GM18505 (cell line): ENCODE measurements around the gene MPPED2.
A peak's percentile ranks its signal among the peaks of the same experiment; 100 is the strongest.

Source experiments
- ATAC-seq: cut with Tn5 transposase; IDR thresholded peaks from one replicate; pipeline ENCODE4 v1.9.1; 2021; ENCODE audit not compliant: unreplicated experiment
- POLR2A ChIP-seq: IDR thresholded peaks from 4 replicates; pipeline ENCODE4 v1.6.1; 2011; ENCODE audit warnings: borderline replicate concordance; ENCODE audit not compliant: insufficient read depth, insufficient read length; ENCODE audit errors: extremely low read depth

Gene MPPED2, protein sequence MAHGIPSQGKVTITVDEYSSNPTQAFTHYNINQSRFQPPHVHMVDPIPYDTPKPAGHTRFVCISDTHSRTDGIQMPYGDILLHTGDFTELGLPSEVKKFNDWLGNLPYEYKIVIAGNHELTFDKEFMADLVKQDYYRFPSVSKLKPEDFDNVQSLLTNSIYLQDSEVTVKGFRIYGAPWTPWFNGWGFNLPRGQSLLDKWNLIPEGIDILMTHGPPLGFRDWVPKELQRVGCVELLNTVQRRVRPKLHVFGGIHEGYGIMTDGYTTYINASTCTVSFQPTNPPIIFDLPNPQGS

DNA sequence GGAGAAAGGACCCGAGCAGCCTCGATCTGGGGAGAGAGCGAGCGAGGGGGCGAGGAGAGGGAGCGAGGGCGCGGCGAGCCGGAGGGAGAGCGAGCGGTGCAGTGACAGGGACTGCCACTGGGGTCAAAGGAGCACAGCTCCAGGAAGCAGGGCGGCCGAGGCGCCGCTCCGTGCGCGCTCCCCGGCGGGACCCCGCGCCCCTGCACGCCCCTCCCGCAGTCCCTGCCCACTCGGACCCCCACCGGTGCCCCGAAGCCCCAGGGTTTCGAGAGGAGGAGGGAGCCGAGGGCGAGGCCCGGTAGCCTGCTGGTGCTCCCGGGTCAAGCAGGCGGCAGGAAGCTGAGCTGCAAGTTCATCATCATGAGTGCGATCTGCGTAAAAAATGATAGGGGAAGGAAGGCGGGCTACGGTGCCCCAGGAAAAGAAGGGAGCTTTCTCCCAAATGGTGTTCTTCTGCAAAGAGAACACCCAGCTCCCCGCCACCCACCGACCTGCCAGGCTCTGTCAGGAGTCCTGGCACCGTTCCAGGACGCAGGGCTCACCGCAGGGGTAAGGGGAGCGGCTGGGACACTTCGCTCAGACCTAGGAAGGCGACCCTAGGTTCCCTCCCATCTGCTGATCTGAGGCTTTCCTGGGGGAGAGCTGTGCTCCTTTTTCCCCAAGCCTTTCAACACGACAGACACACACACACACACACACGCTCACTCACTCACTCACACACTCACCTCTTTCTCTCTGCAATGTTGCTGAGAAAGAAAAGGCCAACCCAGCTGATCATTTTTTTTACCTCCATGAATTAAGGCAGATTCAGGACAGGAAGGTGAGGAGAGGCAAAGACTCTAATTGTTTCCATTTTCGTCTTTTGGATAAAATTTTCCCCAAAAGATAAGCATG, at the start of gene MPPED2:
TSS of gene MPPED2 (minus strand) at position 103 of the 894 bp plus-strand sequence. CDS start 5,980 bp downstream, outside the sequence.
- peak; percentile 96 for ATAC-seq
- TF ChIP-seq POLR2A, result no peak

DNA sequence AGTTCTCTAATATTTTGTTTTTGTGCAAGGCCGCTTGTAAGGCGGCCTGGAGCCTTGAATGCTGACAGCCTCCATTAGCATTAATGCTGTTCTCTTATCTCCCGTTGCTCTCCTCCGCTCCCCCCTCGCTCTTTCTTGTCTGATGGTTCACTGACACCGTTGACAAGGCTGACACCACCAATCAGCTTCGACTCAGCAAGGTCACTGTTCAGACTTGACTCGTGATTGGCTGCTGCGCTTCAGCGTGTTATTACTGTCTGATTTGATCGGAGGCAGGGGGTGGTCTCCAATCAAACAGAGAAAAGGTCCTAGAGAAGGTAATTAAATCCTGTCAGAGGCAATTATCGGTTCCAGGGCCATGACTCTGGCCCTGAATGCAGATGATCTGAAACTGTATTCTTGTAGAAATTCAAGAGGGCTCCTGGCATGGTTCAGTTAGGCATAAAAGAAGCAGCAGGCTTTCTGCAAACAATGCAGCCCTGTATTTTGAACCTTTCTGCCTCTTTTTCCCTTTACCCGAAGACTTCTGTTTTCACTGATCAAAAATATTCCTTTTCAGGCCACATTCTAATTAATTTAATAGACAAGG, 49.3 kb upstream of the MPPED2 start:
- no peak for ATAC-seq
- no peak for TF ChIP-seq POLR2A

DNA sequence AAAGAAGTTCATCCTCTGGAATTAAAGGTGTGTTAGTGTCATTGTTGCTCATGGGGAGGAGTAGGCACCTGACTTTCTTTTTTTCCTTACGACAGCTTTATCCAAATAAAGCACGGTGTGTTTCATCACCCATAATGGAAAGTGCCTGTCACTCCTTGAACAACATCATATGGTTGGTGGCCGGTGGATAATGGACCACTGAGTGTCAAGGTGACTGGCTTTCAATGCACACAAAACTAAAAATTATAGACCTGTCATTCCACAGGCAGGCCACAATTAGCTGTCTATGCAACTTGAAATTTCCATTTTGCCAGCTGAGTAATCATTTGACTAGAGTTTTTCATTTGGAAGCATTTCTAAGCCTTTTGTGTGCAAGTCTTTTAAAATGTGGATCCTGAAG, 45.0 kb upstream of the MPPED2 start:
- ATAC-seq, result no peak
- no peak for TF ChIP-seq POLR2A

DNA sequence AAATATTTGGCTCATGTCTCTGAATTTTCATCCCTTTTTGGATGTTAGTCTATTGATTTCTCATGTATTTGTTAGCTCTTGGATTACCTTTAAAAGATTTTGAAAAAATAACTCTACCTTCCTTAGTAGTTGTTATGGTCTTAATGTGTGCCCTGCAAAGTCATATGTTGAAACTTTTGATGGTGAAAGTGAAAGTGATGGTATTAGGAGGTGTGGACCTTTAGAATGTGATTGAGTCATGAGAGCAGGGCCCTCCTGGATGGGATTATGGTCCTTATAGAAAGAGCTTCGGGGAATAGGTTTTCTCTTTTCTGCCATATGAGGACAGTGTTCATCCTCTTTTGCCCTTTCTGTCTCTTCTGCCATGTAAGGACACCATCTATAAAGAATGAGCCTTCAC, 33.6 kb upstream of the MPPED2 start:
- TF ChIP-seq POLR2A, result no peak
- ATAC-seq, result no peak

DNA sequence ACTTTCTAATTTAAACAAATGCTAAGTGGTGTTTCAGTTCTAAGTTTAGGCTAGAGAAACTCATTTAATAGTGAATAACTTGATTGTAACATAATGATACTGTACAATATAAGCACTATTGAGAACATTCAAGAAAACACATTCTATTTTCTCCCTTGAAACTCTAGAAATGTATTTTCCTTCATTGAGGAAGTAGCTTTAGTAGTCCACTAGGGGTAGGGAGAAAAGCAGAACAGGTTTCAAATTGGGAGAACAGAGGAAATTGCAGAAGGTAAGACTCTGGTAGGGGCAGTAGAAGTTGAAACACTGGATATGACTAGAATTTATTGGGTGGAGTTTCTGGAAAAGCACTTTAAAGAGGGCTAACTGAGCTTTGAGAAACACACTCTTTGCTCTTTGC, 31.6 kb upstream of the MPPED2 start:
- ATAC-seq, result no peak
- TF ChIP-seq POLR2A, result no peak

DNA sequence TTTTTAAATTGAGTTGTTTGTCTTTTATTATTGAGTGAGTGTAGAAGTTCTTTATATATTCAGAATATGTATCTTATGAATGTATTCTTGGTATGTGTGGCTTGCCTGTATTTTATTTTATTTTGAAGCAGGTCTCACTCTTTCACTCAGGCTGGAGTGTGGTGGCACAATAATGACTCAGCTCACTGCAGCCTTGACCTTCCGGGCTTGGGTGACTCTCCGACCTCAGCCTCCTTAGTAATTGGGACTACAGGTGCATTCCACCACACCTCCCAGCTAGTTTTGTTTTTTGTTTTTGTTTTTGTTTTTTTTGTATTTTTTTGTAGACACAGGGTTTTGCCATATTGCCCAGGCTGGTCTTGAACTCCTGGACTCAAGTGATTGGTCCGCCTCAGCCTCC, 24.5 kb upstream of the MPPED2 start:
- no peak for TF ChIP-seq POLR2A
- ATAC-seq, result no peak

DNA sequence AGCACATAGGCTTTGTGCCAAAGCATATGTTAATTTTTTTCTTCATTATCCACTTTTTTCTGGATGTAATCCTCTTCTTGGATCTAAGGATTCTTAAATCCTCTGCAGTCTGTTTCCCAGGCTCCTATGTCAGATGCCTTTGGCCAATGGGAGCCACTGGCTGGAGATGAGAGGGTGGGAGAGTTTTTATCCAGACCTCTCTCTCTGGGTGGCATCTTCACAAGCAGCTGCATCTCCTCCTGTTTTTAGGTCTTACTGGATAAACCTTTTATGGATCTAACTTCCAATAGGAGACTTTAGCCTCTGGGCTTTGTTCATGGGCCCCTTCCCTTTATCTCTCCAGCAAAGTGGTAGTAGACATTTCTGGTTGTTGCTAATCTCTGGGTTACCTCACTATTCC, 22.4 kb upstream of the MPPED2 start:
- TF ChIP-seq POLR2A, result no peak
- no peak for ATAC-seq

DNA sequence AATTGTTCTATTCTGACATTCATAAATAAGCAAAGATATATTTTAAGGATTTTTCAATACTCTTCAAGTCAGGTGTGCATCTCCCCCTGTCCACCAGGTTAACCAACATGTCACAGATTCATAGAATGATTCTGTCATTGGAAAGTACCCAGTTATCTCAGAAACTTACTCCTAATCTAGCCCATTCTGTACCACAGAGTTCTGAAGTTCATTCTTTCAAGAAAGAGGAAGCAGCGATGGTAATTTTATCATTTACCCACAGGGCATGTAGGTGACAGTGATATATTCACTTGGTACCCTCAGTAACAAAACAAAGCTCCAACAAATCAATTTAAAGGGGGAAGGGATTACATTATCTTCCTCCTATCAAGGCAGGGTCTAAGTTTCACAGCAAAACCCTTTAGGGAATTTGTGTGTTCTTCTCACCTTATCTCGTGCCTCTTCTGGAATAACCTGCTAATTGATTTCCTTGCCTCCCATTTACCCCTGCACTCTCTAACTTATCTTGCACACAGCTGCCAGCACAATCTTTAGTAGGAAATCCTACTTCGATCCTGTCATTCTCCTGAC, 19.0 kb upstream of the MPPED2 start:
- ATAC-seq, result no peak
- TF ChIP-seq POLR2A, result no peak

DNA sequence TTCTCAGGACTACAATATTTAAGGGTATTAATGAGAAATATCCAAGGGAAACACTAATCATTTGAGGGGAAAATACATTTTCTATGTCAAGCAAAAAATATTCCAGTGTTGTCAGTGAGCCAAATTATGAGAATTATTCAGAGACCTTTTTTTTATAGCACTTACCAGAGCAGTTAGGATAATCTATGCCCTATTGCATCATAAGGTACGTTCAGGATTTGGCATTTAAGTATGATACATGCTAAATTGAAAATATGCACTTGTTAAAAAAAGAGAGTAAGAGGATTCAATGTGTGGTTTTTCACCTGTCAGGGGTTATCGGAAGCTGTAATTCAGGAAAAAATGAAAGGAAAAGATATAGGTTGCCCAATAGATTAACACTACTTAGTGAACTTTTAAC, 17.2 kb upstream of the MPPED2 start:
- TF ChIP-seq POLR2A, result no peak
- ATAC-seq, result no peak

DNA sequence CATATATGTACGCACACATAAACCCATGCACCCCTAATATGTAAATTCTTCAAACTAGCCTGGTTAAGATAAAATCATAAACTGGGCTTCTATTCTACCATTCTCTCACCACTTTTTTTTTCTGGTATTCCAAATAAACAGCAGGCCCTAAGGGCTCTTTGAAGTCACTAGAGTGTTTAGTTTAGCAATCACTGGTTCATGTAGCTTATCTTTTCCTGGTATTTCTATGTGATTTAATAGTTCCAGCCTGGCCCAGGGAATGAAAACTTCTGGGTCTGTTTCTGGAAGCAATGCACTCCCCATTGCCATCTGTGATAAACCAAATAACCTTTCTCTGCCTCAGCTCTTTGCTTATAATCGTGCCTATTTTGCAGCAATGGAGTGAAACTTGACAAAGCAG, 10.7 kb upstream of the MPPED2 start:
- no peak for TF ChIP-seq POLR2A
- no peak for ATAC-seq

DNA sequence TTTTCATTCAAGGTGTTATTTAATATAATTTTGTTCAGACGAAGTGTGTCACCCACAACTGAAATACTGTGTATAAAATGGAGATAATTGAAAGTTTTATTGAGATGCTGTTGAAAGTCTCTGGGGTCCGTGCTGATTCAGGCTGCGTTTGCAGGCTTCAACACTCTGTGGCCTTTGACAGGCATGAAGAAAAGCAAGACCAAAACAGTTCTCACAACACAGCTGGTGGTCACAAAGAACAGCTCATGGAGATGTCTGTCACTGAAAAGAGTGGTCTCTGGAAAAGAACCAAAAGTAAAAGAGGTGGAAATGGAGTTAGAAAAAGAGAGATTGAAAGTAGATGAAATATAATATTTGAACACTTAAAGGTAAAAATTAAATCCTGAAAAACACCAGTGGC, 9.8 kb upstream of the MPPED2 start:
- no peak for ATAC-seq
- TF ChIP-seq POLR2A, result no peak

DNA sequence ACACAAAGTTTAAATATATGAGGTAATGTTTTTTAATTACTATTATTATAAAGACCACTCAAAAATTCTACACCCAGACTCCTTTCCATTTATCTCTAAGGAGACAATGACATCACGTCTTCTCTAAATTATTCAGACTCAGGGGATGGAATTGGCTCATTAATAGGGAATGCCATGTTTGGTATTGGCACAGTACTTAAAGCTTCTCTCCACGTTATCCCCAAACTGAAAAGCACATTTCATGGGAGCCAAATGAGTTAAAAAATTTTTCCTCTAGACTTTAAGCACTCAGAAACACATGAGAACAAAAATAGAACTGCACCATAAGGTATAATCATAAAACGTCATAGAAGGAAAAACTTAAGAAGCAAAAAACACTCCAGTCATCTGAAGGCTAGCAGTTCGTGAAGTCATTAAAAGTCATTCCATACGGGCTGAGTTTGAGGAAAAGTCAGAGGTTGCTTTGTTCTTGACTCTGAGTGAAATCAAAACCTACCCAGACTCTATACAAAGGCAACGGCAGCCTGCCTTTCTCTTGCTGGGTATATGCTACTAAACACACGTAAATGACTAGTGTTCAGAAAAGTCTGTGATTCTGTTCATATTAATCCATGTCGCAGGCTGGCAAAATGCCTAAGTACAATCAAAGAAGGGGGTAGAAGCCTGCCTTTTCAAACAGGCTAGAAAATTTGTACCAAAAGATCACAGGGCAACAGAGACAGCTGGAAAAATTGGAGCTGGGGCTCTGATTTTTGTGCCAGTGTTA, 8.7 kb upstream of the MPPED2 start:
- no peak for TF ChIP-seq POLR2A
- ATAC-seq, result no peak

DNA sequence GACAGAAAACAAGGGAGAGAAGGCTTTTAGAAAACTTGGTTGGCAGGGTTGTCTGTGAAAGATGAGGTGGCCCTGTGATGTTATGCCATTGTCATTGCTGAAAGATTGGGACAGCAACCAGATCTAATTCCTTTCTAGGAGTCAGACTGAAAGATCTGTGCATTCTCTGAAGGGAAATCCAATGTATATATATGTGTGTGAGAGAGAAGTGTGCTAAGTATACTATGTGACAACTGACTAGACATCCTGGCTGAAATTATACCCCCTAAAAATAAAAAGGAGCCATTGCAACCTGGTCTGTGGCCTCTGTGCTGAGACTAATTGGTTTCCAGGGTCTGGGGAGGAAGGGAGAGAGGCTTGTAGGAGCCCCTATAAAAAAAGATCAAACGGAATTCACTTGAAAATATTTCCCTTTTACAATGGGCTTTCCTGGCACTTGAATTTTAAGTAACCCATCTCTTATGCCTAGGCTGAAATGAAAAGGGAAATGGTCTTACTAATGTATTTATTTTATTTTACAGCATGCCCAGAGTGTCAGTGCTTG, 1.2 kb upstream of the MPPED2 start:
- no peak for TF ChIP-seq POLR2A
- no peak for ATAC-seq

DNA sequence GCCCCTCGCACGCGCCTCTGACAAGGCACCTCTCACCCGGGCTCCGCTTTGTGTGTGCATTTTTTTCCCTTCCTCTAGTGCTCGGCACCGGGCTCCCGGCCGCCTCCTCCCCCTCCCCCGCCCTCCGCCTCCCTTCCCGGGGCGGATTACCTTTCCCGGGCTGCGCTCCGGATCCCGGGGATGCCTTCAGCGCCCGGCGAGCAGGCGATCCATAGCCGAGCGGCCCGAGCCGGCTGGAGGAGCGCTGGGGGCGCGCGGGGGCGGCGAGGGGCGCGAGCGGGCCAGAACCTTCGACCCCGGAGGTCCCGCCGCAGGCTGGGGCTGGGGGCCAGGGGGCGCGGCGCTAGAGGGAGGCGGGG, 282 bp downstream of the MPPED2 start:
- TF ChIP-seq POLR2A, result no peak
- ATAC-seq, result peak; percentile 26
